Left kidney (tissue), 8 donors: ENCODE results near the gene NPIPA5. TPM values are rescaled to one million over a fixed set of nuclear protein-coding genes. Genes with fewer than 3 reads are reported as not detected.
"Not testable (repeated sequence)": the region's sequence is repeated elsewhere in the genome, so short reads cannot be mapped to it uniquely, and the experiment has no call there.

Experiments
- DNase-seq: peaks from one replicate; pipeline ENCODE4 v3.0.0-alpha.2; 2013
- long read RNA-seq, 8 donors: transcript quantifications; one replicate each; lab custom pipeline, GENCODE V29; 2026
- polyA plus RNA-seq: library from polyadenylated mRNA; unstranded; fragments of 120-200 nt; gene quantifications from one replicate; pipeline ENCODE4 v1.2.1, GENCODE V29; 2013; ENCODE audit not compliant: insufficient read length

NPIPA5 gene
- 49.4 TPM for polyA plus RNA-seq
- long read RNA-seq, donor 1 = 0 reads
- long read RNA-seq, donor 2 = 0 reads
- long read RNA-seq, donor 3 = 0 reads
- long read RNA-seq, donor 4 = 0 reads
- long read RNA-seq, donor 5 = 0 reads
- long read RNA-seq, donor 6 = 0 reads
- long read RNA-seq, donor 7 = 0 reads
- long read RNA-seq, donor 8 = 0 reads

DNA sequence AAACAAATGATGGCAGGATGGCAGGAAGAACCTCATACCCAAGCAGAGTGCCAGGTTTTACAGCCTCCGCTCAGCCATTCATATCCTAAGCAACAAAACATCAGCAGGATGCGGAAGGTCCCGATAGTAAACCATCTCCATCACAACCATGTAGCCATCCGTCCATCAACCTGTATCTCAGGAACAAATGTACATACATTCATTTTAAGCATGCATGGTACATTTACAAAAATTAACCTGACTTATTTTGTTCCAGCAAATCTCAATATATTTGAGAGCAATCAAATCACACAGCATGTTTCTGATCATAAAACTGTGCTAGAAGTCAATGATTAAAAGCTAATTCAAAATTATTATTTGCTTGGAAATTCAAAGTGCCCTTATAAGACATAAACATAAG lies at the start of gene NPIPA5:
Gene NPIPA5, minus strand, starts transcription at position 101 of the 400 bp plus-strand sequence. Its CDS starts 0 bp downstream, at position 101.
- not testable (repeated sequence) for DNase-seq

GRCh38 chr16:15427648-15428239 lies 49.6 kb upstream of the NPIPA5 start:
- peak; percentile 65 for DNase-seq

GRCh38 chr16:15426796-15427195 lies 48.7 kb upstream of the NPIPA5 start:
- DNase-seq = no peak

GRCh38 chr16:15425861-15426260 lies 47.8 kb upstream of the NPIPA5 start:
- no peak for DNase-seq

- no peak for DNase-seq
Observed at GRCh38 chr16:15422222-15422621, 44.1 kb upstream of the NPIPA5 start.

DNA sequence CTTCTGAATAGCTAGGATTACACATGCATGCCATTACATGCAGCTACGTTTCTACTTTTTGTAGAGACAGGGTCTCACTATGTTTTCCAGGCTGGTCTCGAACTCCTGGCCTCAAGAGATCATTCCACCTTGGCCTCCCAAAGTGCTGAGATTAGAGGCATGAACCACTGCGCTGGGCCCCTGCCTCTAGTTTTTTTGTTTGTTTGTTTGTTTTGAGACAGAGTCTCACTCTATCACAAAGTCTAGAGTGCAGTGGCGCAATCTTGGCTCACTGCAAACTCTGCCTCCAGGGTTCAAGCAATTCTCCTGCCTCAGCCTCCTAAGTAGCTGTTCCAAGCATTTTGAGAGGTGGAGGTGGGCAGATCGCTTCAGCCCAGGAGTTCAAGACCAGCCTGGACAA lies 43.6 kb upstream of the NPIPA5 start:
- not testable (repeated sequence) for DNase-seq

GRCh38 chr16:15418206-15418605 lies 40.1 kb upstream of the NPIPA5 start:
- DNase-seq = no peak

DNA sequence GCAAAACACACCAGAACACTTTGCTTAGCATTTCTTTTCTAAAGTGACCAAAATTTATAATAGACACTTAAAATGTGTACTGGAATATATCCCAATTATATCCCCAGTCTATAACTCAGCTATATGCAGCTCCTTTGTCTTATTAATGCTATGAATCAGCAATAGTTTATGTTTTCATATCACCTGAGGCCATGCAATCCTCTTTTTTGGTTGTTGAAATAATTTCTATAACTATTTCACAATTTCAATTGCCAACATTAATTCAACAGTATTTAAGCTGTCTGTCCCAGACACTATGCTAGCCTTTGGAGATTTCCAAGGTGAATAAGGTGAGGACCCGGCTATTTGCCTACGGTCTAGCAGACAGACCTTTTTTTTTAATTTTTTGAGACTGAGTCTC lies 39.1 kb upstream of the NPIPA5 start:
- no peak for DNase-seq

- no peak for DNase-seq
Observed at GRCh38 chr16:15415511-15415985, 37.5 kb upstream of the NPIPA5 start.

DNA sequence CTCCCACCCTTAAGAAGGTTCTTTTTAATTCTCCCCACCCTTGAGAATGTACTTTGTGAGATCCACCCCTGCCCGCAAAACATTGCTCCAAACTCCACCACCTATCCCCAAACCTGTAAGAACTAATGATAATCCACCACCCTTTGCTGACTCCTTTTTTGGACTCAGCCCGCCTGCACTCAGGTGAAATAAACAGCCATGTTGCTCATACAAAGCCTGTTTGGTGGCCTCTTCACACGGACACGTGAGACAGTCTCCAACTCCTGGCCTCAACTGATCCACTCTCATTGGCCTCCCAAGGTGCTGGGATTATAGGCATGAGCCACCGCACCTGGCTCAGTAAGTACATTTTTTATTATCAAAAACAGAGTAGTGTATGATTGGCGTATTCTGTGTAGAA lies 31.4 kb upstream of the NPIPA5 start:
- not testable (repeated sequence) for DNase-seq

DNA sequence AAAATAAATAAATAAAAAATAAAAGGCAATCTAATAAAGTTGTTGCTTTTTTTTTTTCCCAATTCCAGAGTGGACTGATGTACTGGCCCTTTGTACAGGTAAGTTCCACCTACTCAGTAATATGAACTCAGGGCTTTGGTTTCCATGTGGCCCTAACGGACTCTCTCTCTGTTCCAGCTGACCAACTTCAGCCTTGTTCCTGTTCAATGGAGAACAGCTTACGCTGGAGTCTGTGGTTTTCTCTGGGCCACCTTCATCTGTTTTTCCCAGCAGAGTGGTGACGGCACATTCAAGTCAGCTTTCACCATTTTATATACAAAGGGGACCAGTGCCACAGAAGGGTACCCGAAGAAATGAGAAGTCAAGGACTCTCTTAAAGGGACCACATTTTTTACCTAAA lies 29.7 kb upstream of the NPIPA5 start:
- not testable (repeated sequence) for DNase-seq

GRCh38 chr16:15404792-15405191 lies 26.7 kb upstream of the NPIPA5 start:
- no peak for DNase-seq

- DNase-seq = not testable (repeated sequence)
Observed at GRCh38 chr16:15404091-15404490, 26.0 kb upstream of the NPIPA5 start.

DNA sequence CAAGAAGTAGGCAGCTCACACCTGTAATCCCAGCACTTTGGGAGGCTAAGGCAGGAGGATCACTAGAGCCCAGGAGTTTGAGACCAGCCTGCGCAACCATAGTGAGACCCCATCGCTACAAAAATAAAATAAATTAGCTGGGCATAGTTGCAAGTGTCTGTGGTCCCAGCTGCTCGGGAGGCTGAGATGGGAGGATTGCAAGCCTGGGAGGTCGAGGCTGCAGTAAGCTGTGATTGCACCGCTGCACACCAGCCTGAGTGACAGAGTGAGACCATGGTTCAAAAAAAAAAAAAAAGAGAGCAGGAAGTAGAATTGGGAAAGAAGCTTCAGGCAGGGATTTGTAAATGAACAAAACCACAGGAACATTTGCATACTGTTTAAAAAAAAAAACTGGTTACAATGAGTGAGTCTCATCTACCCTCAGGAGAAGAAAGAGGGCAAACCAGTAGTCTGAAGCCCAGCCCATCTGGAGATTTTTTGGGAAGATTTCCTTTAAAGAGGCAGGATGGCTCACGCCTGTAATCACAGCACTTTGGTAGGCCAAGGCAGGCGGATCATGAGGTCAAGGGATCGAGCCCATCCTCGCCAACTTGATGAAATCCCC lies 25.4 kb upstream of the NPIPA5 start:
- no peak for DNase-seq

DNA sequence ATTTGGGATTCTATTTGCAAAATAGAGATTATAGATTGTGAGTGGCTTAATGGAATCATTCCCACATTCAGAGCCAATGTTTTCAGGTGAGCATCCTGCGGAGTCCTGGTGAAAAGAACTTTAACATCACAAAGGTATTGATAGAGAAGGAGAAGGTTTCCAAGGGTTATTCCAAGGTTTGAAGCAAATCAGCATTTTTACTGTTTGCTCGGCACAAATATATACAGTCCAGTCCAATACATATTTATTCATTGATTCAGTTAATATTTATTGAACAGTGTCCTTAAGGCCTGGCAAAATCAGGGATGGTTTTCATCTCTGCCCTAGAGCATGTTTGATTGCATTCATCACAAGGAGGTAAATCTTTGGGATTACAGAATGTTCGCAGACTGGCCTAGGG lies 23.9 kb upstream of the NPIPA5 start:
- no peak for DNase-seq

DNA sequence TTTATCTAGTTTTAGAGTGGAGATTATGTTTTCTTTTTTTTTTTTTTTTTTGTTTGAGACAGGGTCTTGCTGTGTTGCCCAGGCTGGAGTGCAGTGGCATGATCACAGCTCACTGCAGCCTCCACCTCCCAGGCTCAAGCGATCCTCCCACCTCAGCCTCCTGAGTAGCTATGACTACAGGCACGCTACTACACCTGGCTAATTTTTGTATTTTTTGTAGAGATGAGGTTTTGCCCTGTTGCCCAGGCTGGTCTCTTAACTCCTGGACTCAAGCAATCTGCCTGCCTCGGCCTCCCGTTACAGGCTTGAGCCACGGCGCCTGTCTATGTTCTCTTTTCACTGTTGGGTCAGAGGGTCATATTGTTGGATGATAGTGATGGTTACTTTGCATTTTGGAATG lies 22.2 kb upstream of the NPIPA5 start:
- not testable (repeated sequence) for DNase-seq

DNA sequence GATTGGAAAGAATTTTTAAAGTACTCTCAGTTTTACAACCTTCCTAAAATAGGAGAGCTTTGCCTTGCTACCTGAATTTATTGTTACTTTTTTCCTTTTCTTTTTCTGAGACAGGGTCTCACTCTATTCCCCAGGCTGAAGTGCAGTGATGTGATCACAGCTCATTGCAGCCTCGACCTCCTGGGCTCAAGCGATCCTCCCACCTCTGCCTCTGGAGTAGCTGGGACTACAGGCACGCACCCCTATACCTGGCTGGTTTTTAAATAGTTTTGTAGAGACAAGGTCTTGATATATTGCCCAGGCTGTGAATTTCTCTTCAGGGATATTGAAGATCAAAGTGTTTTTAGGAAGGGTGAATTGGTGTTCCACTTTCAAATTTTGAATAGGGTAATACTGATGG lies 21.2 kb upstream of the NPIPA5 start:
- DNase-seq = no peak

DNA sequence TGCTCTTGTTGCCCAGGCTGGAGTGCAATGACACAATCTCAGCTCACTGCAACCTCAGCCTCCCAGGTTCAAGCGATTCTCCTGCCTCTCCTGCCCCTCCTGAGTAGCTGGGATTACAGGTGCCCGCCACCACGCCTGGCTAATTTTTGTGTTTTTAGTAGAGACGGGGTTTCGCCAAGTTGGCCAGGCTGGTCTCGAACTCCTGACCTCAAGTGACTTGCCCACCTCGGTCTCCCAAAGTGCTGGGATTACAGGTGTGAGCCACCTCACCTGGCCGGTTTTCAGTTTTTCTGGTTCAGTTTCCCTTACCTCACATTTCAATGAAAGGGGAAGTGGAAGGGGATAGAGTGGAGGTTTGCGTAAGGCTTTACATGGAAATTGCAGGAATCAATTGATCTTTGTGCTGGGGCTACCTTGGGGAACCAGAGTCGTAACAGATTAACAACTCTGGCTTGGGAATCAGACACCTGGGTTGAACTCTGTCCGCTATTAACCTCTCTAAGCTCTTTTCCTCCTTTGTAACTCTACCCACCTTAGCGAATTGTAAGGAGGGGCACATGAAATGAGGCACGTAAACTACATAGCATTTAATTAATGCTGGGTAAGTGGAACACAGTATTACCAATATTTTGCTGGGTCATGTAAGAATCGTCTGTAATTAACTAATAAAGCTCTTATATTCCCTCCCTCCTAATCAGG lies 20.7 kb upstream of the NPIPA5 start:
- DNase-seq = peak; percentile 35

- no peak for DNase-seq
Observed at GRCh38 chr16:15396948-15397594, 19.0 kb upstream of the NPIPA5 start.

DNA sequence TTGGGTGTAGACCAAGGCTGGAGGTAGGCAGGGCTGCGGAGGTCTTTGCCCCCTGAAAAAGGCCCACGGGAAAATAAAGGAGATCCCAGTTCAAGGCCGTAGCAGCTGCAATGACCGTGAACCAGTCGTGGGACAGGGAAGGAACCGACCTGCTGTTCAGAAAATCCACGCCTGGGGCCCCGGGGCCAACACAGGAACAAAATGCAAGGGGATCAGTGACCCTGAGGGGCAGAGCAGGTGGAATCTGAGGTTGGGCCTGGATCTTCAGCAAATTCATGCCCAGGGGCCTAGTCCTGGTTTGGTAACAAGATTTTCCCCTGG lies 18.4 kb upstream of the NPIPA5 start:
- DNase-seq = not testable (repeated sequence)

DNA sequence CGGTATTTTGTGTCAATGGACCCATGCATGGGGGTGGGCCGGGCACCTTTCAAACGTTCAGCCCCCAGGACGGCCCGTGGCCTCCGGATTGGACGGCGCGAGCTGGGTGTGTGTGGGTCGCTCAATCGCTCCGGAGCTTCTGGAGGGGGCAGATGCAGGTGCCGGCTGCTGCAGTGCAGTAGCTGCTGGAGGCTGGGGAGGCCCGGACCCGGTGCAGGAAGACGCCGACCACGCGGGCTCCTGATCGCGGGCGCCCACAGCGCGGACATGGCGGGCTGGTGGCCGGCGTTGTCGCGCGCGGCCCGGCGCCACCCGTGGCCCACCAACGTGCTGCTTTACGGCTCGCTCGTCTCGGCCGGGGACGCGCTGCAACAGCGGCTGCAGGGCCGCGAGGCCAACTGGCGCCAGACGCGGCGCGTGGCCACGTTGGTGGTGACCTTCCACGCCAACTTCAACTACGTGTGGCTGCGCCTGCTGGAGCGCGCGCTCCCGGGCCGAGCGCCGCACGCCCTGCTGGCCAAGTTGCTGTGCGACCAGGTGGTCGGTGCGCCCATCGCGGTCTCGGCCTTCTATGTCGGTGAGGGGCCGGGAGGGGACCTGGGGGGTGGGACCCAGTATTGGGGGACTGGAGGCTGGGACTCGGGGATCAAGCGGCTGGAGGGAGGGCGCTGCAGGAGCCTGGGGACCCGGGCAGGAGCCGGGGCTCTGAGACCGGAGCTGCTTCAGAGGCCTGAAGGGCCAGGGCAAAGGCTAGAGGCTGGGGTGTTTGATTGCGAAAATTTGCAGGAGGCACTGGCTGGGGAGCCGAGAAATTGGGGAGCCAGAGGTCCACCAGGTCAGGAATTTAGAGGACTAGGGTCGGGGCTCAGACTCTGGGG lies 17.8 kb upstream of the NPIPA5 start, which contains the start of gene MPV17L:
Gene MPV17L, plus strand, starts transcription at position 124 of the 878 bp plus-strand sequence. Its CDS starts 144 bp downstream, at position 268.
- peak; percentile 37 for DNase-seq
